Lung microvascular endothelial cell (primary cell): ENCODE results near the gene PRKCB. TPM values are rescaled to one million over a fixed set of nuclear protein-coding genes. Genes with fewer than 3 reads are reported as not detected.

ENCODE experiments used
- DNase-seq, 2 donors: peaks; one replicate each; pipeline versions ENCODE4 v3.0.0 to v3.0.0-alpha.2; 2010; ENCODE audit warnings: low read depth in 2 of 2
- total RNA-seq: library from RNA; depleted of rRNA; stranded (reverse); fragments of >200 nt; gene quantifications from 2 replicates; pipeline ENCODE4 v1.2.1, GENCODE V29; 2014

The PRKCB gene
- total RNA-seq, 1 donor from 2014 or later: not detected

DNA sequence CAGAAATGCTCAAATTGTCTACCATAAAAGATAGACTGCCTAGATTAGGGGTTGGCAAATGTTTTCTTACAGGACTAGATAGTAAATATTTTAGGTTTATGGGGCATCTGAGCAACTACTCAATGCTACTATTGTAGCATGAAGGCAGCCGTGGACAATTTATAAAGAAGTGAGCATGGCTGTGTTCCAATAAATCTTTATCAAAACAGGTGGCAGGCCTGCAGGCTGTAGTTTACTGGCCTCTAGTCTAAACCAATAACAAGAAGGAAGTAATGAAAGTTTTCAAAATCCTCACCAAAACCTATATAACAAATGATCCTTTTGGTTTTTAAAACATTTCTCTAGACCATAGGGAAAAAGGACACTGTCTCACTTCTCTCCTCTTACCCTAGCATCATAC lies 105.2 kb downstream of the PRKCB start:
- DNase-seq: no peak

GRCh38 chr16:23941963-23942564 lies 106.3 kb downstream of the PRKCB start:
- no peak for DNase-seq

GRCh38 chr16:23943604-23944003 lies 107.8 kb downstream of the PRKCB start:
- DNase-seq: no peak

- DNase-seq: no peak
These were observed 108.6 kb downstream of the PRKCB start for GRCh38 chr16:23944381-23944780.

DNA sequence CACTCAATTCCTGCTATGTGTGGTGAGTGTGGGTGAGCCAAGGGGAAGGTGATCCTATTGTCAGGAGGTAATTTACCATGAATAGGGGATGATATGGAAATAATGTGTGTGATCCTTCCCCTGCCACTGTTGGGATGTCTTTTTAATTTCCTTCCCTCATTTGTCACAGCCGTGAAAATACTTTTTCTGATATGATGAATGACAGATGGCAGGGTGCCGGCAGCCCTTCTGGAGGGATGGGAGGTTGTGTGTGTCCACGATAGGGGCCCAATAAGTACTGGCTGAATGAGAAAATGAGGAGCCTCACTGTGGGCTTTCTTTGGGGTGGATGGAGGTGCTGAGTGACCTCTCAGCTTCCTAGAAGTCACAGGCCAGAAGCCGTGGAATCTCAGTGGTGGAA lies 109.5 kb downstream of the PRKCB start:
- DNase-seq: no peak

DNA sequence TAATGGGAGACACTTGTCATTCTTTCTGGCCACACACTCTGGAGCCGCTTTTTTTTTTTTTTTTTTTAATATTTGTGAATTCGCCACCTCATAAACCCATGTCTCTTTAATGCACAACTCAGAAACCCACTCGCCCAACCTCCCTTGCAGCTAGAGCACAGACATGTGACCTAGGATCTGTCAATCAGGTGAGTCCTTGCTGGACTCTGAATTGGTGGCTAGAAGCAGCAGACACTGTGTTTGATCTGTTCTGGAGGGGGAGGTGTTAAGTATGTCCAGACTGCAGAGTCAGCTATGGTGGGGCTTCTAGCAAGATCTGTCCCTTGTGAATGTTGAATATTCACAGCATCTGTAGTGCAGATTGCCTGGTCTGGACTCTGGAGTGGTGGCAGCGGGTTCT lies 112.1 kb downstream of the PRKCB start:
- DNase-seq: no peak

DNA sequence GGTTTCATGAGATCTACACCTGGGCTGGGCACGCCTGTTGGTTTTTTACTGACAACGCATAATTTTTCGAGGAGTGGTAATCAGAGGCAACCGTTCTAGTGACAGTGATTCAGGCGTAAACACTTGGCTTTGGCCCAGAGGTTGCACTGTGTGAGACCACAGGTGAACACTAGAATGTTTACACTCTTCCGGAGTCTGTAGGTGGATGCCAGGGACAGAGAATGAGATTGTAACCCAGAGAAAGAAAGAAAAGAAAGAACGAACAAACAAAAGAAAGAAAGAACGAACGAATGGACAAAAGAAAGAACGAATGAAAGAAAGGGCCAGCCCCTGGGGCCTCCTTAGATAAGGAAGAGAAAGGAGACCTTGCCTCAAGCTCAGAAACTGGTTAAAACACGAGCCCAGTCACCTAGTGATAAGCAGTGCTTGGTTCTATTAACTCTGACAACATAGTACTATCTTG lies 113.2 kb downstream of the PRKCB start:
- DNase-seq: no peak

DNA sequence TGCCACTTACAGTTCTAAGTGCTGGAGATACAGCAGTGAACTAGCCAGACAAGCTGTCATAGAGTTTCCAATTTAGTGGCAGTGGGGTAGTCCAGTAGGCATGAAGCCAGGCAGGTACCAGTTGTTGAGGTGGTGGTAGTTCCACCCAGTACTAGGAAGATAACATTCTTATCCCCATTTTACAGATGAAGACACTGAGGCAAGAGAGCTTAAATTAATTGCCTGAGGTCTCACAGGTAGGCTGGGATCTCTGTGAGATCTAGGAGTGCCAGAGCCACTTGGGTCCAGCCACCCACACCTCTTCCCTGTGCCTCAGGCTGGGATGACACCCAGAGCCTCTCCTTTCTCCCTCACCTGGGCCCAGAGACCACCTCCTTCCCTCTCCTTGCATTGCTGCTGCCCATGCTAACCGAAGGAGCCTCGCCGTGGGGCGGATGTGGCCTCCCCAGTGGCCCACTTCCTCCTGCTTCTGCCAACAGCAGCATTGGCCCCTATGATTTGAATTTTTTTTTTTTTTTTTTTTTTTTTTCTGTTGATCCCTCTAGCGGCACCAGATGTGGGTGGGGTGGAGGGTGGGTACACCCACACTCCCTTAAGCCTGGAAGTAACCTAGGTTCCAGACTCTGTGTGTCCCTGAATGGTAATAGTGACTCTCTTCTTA lies 114.0 kb downstream of the PRKCB start:
- DNase-seq: no peak

- no peak for DNase-seq
These were observed 114.6 kb downstream of the PRKCB start for GRCh38 chr16:23950291-23950894.

DNA sequence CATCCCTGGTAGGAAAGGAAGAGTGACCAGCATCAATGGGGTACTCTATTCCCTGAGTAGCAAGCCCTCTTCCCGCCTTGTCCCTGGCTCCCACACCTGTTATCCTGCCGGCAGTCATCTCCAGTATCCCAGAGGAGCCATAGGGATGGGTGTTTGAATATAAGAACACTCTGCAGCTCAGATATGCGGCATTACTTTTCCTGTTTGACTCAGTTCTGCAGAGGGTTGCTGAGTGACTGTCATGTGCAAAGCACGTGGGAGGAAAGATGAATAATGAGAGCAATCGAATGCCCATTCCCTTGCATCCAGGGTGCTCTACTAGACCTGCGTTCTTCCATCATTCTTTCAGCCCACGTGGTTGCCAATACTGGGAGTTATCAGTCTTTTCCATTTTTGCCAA lies 115.1 kb downstream of the PRKCB start:
- DNase-seq: no peak

- DNase-seq: no peak
These were observed 116.6 kb downstream of the PRKCB start for GRCh38 chr16:23952128-23952970.

DNA sequence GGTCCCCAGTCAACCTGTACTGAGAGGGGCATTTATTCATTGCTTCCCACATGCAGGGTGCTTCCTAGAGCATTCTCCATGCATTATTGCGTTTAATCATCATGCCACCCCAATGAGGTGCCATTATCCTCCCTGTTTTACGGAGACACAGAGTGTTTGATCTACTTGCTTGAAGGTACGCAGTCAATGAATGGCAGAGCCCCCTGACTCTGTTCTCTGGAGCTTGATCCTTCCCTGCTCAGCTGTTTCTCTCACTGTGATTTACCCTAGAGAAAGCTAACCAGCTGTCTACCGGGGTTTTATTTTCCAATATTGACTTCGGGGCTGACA lies 117.2 kb downstream of the PRKCB start:
- DNase-seq: no peak

DNA sequence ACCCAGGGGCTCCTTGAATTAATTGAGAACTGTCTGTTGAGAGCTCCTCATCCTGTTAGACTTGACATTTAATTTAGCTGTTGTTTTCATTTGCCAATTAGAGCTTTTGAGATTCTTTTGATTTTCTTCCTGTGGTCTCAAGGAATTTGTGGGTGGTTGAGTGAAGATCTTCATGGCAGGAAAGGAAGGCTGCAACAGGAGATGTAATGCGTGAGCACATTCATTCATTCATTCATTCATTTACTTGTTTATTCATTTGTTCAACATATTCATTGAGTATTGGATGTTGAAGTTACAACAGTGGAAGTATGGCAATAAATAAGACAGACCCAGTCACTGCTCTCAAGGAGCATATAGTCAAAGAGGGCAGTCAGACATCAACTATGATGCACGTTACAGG lies 117.7 kb downstream of the PRKCB start:
- DNase-seq: no peak

GRCh38 chr16:23955088-23955487 lies 119.3 kb downstream of the PRKCB start:
- DNase-seq: no peak

DNA sequence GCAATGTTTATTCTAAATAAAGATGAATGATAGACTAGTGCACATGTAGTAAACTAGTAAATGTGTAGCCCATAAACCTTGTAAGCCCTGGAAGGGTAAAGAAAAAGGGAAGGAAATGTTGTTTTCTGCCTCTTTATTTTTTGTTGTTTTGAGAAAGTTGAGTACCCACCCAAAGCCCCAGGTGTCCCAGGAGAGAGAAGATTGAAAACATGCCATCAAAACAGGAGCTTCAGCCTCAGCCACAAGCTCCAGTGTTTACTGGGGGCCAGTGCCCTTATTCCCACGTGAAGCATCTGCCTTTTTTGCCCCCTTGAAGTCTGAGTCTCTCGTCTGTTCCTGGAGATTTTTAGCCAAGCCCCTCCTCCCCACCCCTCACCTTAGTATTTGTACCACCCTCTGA lies 121.5 kb downstream of the PRKCB start:
- DNase-seq: no peak

GRCh38 chr16:23959072-23959751 lies 123.4 kb downstream of the PRKCB start:
- DNase-seq: no peak

- no peak for DNase-seq
These were observed 123.9 kb downstream of the PRKCB start for GRCh38 chr16:23959752-23960072.

GRCh38 chr16:23960081-23960885 lies 124.5 kb downstream of the PRKCB start:
- DNase-seq: no peak

GRCh38 chr16:23962001-23962400 lies 126.2 kb downstream of the PRKCB start:
- no peak for DNase-seq

DNA sequence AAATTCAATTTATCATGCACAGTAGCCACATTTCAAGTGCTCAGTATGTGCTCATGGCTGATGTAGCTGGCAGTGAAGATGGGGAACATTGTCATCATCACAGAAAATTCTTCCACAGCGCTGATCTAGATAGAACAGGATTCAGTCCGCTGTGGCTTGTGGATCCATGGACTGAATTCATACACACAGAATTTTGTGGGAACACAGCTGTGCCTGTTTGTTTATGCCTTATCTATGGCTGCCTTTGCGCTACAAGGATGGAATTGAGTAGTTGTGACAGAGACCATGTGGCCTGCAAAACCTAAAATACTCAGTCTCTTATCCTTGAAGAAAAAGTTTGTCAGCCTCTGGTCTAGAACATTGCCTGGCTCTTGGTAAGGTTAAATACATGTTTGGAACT lies 128.4 kb downstream of the PRKCB start:
- no peak for DNase-seq

DNA sequence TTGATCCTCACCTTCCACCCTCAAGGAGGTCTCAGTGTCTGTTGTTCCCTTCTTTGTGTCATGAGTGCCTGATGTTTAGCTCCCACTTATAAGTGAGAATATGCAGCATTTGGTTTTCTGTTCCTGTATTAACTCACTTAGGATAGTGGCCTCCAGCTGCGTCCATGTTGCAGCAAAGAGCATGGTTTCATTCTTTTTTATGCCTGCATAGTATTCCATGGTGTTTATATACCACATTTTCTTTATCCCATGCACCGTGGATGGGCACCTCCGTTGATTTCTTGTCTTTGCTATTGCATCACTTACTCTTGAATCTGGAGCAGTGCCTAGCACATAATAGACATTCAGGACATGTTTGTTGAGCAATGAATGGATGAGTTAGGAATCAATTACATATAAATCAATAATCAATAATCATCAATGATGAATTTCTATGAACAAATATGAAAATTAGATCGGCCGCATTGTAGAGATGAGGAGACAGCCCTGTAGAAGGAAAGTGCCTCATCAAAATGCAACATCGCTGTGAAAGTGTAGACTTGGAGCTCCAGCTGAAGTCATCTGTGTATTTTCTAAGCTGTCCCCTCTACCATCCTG lies 129.5 kb downstream of the PRKCB start:
- DNase-seq: no peak
